HG03039 (cell line): Measurements from ENCODE around the gene KIF19.
"Not testable (repeated sequence)": the region's sequence is repeated elsewhere in the genome, so short reads cannot be mapped to it uniquely, and the experiment has no call there.

Experiments used
- ATAC-seq: cut with Tn5 transposase; IDR thresholded peaks from one replicate; pipeline ENCODE4 v1.9.1; 2021; ENCODE audit warnings: mild to moderate bottlenecking, moderate library complexity; ENCODE audit not compliant: unreplicated experiment

KIF19 gene

DNA sequence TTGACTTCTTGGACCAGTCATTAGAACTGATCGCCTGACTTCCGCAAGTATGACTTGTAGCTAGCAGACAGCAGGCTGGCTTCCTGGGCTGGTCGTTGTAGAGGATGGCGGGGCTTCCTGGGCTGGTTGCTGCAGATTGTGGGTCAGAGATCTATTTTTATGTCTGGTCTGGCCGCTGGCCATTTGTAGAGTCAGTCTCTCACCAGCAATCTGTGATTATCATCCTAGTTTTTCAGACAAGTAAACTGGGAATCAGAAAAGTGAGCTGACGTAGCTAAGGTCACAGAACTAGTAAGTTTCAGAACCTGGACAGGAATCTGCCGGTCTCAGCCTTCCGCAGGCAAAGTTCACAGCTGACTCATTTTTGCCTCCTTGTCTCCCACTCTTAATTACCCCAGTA, 60.4 kb downstream of the KIF19 start:
- ATAC-seq: no peak

DNA sequence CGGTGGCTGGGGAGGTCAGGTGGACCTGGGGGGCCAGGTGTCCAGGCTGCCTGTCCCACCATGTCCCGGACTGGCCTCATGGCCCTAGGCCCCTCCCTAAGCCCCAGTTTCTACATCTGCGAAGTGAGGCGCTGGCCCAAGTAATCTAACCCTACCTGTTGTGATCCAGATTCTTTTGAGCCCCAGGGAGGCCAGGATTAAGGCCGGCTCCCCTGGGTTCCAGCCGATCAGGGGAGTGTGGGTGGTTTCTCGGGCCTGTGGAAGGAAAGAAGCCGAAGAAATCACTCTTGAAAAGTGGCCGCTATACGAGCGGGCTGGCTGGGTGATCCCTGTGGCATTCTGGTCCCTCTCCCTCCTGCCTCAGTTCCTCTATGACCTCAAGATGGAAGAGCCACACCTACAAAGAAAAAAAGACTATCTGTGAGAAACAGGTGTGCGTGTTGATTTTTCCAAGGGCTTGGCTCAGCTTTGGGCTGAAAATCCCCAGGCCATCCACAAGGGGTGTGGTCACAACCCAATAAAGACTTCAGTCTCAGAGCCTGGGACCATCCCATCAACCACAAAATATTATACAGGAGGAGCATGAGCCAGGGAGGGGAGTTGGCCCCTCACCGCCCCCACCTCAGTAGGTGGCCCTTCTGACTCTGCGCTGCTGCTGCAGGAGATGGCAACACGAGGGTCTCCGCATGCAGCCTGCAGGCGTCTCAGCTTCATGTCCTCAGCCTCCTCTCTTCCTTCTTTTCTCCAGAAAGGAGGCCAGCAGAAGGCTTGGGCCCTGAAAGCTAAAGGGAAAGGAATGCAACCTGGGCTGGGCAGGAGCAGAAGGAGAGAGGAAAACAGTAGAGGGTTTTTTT, 61.6 kb downstream of the KIF19 start:
- no peak for ATAC-seq

DNA sequence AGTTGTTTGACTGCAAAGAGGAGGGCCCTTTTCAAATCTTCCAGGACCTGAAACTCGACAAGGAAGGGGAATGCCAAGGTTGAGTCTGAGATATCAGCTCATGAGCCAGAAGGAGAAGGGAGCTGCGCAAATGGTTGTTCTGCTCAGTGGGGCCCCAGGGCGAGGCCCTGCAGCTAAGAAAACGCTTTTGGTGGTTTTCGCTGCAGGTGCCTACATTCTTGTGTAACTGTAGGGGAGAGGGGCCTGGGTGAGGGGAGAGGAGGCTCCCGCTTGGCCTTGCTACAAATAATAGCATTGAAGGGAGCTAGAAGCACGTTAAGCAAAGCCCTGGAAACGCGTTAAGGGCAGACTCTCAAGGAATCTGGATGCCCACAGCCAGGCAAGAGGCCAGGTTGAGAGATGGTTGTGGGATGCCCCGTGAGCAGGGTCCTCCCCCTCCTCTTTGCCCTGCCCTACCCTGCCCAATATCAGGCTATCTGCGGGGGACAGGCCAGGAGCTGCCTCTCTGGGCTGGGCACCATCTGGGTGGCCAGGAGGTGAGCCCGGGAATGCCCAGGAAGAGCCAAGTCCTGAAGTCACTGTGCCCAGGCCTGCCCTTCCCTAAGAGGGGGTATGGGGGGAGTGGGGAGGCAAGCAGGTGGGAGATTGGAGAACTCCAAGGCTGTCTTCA, 63.2 kb downstream of the KIF19 start:
- ATAC-seq: no peak

DNA sequence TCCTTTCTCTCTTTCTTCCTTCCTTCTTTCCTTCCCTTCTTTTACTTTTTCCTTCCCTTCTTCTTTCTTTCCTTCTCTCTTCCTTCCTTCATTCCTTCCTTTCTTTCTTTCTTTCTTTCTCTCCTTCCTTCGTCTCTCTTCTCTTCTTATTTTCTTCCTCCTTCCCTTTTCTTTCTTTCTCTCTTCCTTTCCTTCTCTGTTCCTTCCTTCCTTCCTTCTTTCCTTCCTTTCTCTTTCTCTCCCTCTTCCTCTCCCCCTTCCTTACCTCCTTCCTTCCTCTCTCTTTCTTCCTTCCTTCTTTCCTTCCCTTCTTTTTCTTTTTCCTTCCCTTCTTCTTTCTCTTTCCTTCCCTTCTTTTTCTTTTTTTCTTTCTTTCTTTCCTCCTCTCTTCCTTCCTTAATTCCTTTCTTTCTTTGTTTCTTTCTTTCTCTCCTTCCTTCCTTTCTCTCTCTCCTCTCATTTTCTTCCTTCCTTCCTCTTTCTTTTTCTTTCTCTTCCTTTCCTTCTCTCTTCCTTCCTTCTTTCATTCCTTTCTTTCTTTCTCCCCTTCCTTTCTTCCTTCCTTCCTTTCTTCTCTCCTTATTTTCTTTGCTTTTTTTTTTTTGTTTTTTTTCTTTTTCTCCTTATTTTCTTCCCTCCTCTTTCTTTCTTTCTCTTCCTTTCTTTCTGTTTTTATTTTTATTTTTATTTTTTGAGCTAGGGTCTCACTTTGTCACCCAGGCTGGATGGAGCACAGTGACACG, 64.1 kb downstream of the KIF19 start:
- ATAC-seq: no peak

DNA sequence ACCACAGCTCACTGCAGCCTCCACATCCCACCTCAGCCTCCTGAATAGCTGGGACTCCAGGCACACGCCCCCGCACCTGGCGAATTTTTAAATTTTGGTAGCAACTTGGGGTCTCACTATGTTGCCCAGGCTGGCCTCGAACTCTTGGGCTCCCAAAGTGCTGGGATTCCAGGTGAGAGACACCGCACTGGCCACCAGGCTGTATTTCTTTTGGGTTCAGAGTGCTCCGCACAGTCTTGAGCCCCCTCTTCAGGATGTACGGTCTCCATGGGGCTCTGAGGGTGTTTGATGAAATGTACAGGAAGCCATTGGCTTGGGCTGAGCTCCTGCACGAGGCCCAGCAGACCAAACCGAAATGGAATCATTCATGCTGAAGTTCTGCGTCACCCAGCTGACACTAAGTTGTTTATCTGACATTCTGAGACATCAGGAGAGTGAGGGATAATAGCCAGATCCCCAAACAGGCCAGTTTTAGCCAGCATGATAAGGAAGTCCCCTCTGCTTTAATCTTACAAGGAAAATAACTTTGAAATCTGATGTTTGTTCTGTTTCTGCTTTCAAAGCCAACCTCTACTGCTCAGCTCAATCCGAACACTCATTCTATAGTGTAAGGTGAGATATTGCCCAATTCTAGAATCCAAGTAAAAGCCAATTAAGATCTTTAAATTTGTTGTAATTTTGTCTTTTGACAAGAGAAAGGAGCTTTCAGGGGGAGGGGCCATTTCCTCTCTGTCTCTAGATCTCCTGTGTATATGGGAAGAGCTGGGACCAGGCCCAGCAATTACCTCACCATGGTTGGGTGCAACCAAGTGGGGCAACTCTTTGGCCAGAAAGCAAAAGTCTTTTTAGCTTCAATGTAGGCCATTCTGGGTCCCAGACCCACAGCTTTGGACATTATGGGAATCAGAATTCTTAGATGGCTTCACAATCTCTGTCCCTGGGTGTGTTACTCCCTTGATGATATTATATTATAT, 64.9 kb downstream of the KIF19 start:
- no peak for ATAC-seq

DNA sequence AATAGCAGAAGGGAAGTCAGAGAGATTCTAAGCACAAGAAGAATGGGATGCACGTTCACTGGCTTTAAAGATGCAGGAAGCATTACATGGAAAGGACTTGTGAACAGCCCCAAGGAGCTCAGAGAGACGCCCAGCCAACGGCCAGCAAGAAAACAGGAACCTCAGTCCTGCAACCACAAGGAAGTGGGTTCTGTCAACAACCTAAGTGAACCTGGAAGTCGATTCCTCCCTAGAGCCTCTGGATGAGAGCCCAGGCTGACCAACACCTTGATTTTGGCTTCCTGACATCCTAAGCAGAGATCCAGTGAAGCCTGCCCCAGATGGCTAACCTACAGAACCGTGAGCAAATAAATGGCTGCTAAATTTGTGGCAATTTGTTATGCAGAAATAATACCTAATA, 65.7 kb downstream of the KIF19 start:
- ATAC-seq: no peak

DNA sequence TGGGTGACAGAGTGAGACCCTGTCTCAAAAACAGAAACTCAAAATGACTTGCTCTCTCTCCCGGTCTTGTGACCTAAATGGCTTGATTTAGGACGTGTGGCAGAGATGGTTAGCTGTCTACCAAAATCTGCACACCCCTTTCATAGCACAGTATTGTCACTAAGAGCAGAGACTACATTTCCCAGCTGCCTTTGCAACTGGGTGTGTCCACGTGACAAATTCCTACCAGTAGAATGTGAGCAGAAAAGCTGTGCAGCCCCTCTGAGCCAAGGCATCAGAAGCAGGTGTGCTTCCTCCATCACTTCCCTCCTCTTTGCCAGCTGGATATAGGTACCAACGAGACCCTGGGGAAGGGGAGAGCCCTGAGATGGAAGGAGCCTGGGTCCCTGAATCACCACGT, 66.8 kb downstream of the KIF19 start:
- no peak for ATAC-seq

DNA sequence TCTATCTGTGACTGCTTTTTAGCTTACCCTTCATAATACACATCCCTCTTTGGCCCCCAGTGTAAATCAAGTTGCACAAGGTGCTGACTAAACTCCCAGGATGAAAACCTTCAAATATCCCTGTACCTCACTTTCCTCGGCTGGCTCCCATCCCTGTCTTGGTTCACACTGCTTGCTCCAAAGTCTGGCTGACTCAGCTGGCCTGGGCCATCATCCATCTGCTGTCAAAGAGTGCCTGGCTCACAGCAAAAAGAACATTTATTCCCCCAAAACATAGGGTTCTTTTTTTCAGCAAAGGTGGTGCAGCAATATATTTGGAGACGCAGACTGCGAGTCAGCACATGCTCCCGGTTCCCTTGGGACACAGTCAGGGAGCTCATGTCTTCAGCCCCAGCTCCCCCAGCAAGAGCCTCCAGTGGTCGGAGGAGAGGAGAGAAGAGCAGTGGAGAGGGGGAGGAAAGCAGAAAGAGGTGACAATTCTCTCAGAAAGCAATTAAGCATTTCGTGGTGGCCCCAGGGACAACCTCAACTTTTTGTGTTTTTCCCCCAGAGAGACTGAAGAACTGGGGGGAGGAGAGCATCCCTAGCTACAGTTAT, 67.4 kb downstream of the KIF19 start:
- ATAC-seq: no peak

DNA sequence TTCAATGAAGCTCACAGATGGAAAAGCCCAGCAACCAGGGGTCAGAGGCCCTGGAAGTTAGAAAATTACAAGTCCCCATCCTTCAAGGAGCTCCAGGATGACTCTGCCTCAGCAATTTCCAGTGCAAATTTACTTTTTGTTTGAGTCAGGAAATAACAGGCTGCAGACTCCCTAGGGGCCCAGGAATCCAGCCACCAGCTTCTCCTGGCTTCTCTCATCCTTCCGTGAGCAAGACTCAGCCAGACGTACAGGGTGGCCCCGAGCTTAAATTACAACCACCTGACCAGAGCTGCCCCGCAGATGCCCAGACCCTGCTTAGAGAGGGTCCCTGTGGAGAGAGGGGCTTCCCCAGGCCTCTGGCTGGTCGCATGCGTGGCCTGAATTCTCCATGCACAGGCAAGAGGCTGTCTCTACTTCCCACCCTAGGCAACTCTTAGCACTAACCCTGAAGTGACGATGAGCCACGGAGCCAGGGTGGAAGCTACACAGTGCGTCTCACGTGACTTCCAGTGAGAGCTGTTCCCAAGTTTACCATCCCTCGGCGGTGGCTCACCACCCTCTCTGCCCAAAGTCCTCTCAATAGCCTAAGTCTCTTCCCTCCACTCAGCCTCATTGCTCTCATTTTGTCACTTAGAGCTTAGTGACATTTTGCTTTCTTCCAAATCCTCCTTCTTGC, 68.4 kb downstream of the KIF19 start:
- ATAC-seq: no peak

DNA sequence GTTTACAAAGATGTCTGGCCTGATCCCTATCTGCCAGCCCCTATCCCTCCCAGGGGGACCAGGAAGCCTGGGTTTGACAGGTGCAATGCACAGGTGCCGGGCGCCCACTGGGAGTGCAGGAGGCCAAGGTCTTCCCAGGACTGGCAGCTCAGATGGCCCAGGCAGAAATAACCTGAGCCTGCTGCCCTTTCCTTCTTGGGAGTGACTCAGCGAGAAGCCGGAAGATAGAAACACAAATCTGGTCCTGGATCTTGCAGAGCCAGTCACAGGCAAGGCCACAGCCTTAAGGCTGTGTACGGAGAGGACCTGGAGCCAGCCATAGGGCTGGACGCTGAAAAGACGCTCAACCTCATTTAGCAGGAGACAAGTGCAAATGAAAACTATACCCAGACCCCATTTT, 69.0 kb downstream of the KIF19 start:
- ATAC-seq: no peak

DNA sequence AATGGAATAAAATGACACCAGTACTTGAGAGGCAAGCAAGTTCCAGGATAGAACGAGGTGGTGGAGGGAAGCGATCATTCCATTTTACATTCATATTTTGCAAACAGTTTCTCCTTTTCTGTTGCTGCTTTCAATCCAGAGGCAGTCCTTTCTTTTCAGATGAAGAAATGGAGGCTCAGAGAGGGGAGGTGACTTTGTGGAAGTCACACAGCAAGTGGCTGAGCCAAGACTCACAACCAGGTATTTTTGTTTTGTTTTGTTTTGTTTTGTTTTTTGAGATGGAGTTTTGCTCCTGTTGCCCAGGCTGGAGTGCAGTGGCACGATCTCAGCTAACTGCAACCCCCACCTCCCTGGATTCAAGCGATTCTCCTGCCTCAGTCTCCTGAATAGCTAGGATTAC, 70.5 kb downstream of the KIF19 start:
- no peak for ATAC-seq

DNA sequence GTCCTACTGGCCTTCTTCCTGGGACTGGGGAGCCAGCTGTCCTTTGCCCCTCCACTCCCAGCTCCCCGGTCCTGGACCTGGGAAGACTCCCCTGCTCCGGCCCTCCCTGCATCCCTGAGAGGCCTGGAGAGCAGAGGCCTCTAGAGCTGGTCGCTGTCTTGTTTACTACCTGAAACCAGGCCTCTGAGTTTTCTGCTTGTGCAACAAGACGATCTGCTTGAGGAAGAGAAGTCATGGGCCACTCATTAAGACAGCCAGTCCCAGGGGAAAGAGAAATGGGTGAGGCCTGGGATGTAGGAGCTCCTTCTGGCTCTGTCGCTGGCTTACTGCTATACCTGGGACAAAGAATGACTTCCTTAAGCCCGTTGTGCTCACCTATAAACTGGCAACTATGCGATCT, 76.0 kb downstream of the KIF19 start:
- ATAC-seq: no peak

DNA sequence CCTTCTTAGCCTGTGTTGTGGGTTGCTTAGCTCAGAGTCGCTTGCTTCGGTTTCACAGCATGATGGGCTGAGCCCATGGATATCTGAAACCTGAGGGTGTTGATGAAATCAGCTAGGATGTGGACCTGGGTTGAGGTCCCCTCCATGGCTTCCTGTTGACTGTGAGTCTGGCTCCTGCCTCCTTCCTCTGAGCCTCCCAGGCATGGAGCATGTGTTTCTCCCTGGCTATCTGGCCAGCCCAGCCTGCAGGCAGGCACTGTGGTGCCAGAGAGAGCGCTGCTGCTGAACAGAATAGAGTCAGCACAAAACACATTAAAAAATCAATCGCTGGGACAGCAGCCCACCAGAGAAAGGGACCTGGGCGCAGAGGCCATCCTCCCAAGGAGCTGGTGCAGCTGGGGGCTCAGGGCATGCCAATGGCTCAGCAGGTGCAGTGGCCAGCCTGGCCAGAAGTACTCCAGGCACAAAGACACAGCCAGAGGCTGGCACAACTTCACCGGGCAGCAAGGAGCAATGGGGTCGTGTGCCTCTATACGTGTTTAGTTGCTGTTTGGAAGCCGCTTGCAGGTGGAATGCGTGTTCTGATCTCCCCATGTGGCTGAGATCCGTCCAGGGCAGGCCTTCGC, 77.6 kb downstream of the KIF19 start:
- no peak for ATAC-seq

DNA sequence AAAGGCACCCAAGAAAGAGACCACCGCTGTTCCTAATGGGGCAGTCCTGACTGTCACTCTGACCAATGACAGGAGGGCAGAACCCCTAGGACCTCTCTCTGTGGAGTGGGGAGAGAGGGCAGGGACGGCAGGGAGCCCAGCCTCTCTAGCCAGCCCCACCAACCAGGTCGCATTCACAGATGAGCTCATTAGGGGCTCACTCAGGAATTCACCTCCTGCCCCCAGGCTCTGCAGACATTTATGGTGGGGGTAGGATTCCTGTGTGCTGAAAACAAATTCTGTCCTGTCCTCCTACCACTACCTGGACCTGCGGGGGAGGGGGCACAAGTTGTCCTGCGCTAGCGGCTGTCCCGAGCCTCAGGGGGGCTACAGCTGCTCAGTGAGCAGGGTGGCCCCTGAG, 78.2 kb downstream of the KIF19 start:
- ATAC-seq: no peak

DNA sequence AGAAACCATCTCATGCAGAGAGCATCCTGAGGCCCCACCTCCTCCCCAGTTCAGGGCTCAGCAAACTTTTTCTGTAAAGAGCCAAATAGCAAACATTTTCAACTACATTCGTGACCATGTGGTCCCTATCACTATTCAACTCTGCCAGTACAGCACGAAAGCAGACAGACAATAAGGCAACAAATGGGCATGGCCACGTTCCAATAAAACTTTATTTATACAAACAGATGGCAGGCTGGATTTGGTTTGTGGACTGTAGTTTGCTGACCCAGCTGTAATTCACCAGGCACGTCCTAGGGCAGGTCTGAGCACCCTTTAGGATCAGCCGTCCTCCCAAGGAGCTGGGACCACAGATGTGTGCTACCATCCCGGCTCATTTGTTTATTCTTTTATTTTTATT, 78.8 kb downstream of the KIF19 start:
- ATAC-seq: no peak

DNA sequence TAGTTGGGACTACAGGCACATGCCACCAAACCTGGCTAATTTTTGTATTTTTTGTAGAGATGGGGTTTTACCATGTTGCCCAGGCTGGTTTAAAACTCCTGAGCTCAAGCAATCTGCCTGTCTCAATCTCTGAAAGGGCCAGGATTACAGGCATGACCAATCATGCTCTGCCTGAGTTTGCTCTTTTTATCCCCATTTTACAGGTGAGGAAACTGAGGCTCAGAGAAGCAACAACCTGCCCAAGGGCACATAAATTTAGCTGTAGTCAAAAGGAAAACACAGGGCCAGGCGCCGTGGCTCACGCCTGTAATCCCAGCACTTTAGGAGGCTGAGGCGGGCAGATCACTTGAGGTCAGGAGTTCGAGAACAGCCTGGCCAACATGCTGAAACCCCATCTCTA, 79.3 kb downstream of the KIF19 start:
- ATAC-seq: not testable (repeated sequence)
